ENCODE measurements around the gene FTO.

Gene FTO

GRCh38 chr16:53964145-53964790 lies 260.3 kb downstream of the FTO start:
- no peak for DNase-seq (ENCODE audit: low read depth)

- DNase-seq (ENCODE audit: low read depth): no peak
These were observed 263.0 kb downstream of the FTO start for GRCh38 chr16:53966821-53967571.

- no peak for DNase-seq (ENCODE audit: low read depth)
These were observed 263.6 kb downstream of the FTO start for GRCh38 chr16:53967572-53967971.

- DNase-seq (ENCODE audit: low read depth): no peak
These were observed 264.5 kb downstream of the FTO start for GRCh38 chr16:53968454-53968853.

GRCh38 chr16:53968896-53969295 lies 264.9 kb downstream of the FTO start:
- peak; percentile 34 for DNase-seq (ENCODE audit: low read depth)

- no peak for DNase-seq (ENCODE audit: low read depth)
These were observed 267.7 kb downstream of the FTO start for GRCh38 chr16:53971616-53972015.

GRCh38 chr16:53973021-53973420 lies 269.1 kb downstream of the FTO start:
- no peak for DNase-seq (ENCODE audit: low read depth)

- no peak for DNase-seq (ENCODE audit: low read depth)
These were observed 270.6 kb downstream of the FTO start for GRCh38 chr16:53974484-53975080.

GRCh38 chr16:53980675-53981074 lies 276.7 kb downstream of the FTO start:
- DNase-seq (ENCODE audit: low read depth): peak; percentile 65

- DNase-seq (ENCODE audit: low read depth): no peak
These were observed 278.7 kb downstream of the FTO start for GRCh38 chr16:53982631-53983042.

- no peak for DNase-seq (ENCODE audit: low read depth)
These were observed 281.0 kb downstream of the FTO start for GRCh38 chr16:53984936-53985335.

GRCh38 chr16:53985861-53986260 lies 281.9 kb downstream of the FTO start:
- peak; percentile 63 for DNase-seq (ENCODE audit: low read depth)

GRCh38 chr16:53986793-53987192 lies 282.8 kb downstream of the FTO start:
- DNase-seq (ENCODE audit: low read depth): no peak

- no peak for DNase-seq (ENCODE audit: low read depth)
These were observed 284.2 kb downstream of the FTO start for GRCh38 chr16:53988136-53988535.

GRCh38 chr16:53989597-53989996 lies 285.6 kb downstream of the FTO start:
- DNase-seq (ENCODE audit: low read depth): no peak

- DNase-seq (ENCODE audit: low read depth): peak; percentile 89
These were observed 287.9 kb downstream of the FTO start for GRCh38 chr16:53991754-53992378.

GRCh38 chr16:53995378-53995777 lies 291.4 kb downstream of the FTO start:
- DNase-seq (ENCODE audit: low read depth): no peak

- DNase-seq (ENCODE audit: low read depth): no peak
These were observed 293.0 kb downstream of the FTO start for GRCh38 chr16:53996961-53997360.

GRCh38 chr16:53998024-53998810 lies 294.3 kb downstream of the FTO start:
- DNase-seq (ENCODE audit: low read depth): no peak

- DNase-seq (ENCODE audit: low read depth): peak; percentile 34
These were observed 295.1 kb downstream of the FTO start for GRCh38 chr16:53998966-53999522.

GRCh38 chr16:53999841-54000240 lies 295.9 kb downstream of the FTO start:
- no peak for DNase-seq (ENCODE audit: low read depth)

GRCh38 chr16:54000361-54000760 lies 296.4 kb downstream of the FTO start:
- DNase-seq (ENCODE audit: low read depth): no peak

All from amniotic epithelial cell (primary cell).